ENCODE results near the gene NBPF12.
A peak's percentile ranks its signal among the peaks of the same experiment; 100 is the strongest.
"Not testable (repeated sequence)": the region's sequence is repeated elsewhere in the genome, so short reads cannot be mapped to it uniquely, and the experiment has no call there.

The NBPF12 gene

GRCh38 chr1:146938242-146938902, at the start of gene NBPF12:
Gene NBPF12, plus strand, starts transcription at chr1:146938324. Its CDS starts 21,820 bp downstream, at chr1:146960144.
- DNase-seq (ENCODE audit: low spot score): peak; percentile 76

- DNase-seq (ENCODE audit: low spot score): not testable (repeated sequence)
These were observed 46.8 kb upstream of the NBPF12 start for GRCh38 chr1:146891355-146891754.

GRCh38 chr1:146892331-146892730, 45.8 kb upstream of the NBPF12 start:
- not testable (repeated sequence) for DNase-seq (ENCODE audit: low spot score)

- DNase-seq (ENCODE audit: low spot score): not testable (repeated sequence)
These were observed 30.4 kb upstream of the NBPF12 start for GRCh38 chr1:146907565-146908261.

GRCh38 chr1:146912975-146913374, 25.1 kb upstream of the NBPF12 start:
- DNase-seq (ENCODE audit: low spot score): not testable (repeated sequence)

GRCh38 chr1:146920811-146921210, 17.3 kb upstream of the NBPF12 start:
- not testable (repeated sequence) for DNase-seq (ENCODE audit: low spot score)

GRCh38 chr1:146922614-146923013, 15.5 kb upstream of the NBPF12 start:
- not testable (repeated sequence) for DNase-seq (ENCODE audit: low spot score)

GRCh38 chr1:146924106-146924505, 14.0 kb upstream of the NBPF12 start:
- DNase-seq (ENCODE audit: low spot score): not testable (repeated sequence)

GRCh38 chr1:146926413-146926812, 11.7 kb upstream of the NBPF12 start:
- not testable (repeated sequence) for DNase-seq (ENCODE audit: low spot score)

GRCh38 chr1:146930225-146930624, 7.9 kb upstream of the NBPF12 start:
- not testable (repeated sequence) for DNase-seq (ENCODE audit: low spot score)

GRCh38 chr1:146934390-146935223, 3.5 kb upstream of the NBPF12 start:
- DNase-seq (ENCODE audit: low spot score): not testable (repeated sequence)

GRCh38 chr1:146937462-146937861, 662 bp upstream of the NBPF12 start:
- DNase-seq (ENCODE audit: low spot score): not testable (repeated sequence)

GRCh38 chr1:146938927-146939786, 1.0 kb downstream of the NBPF12 start:
- DNase-seq (ENCODE audit: low spot score): peak; percentile 7

- not testable (repeated sequence) for DNase-seq (ENCODE audit: low spot score)
These were observed 2.2 kb downstream of the NBPF12 start for GRCh38 chr1:146940293-146940692.

GRCh38 chr1:146943342-146943886, 5.3 kb downstream of the NBPF12 start:
- DNase-seq (ENCODE audit: low spot score): not testable (repeated sequence)

- DNase-seq (ENCODE audit: low spot score): not testable (repeated sequence)
These were observed 10.0 kb downstream of the NBPF12 start for GRCh38 chr1:146948127-146948526.

- not testable (repeated sequence) for DNase-seq (ENCODE audit: low spot score)
These were observed 26.2 kb downstream of the NBPF12 start for GRCh38 chr1:146964340-146964739.

GRCh38 chr1:146966351-146966750, 28.2 kb downstream of the NBPF12 start:
- not testable (repeated sequence) for DNase-seq (ENCODE audit: low spot score)

- DNase-seq (ENCODE audit: low spot score): not testable (repeated sequence)
These were observed 32.5 kb downstream of the NBPF12 start for GRCh38 chr1:146970656-146971055.

GRCh38 chr1:146972681-146973080, 34.6 kb downstream of the NBPF12 start:
- DNase-seq (ENCODE audit: low spot score): not testable (repeated sequence)

- not testable (repeated sequence) for DNase-seq (ENCODE audit: low spot score)
These were observed 47.7 kb downstream of the NBPF12 start for GRCh38 chr1:146985855-146986254.
